BJ (cell line): ENCODE data around the gene POLG2. TPM values are rescaled to one million over a fixed set of nuclear protein-coding genes. Genes with fewer than 3 reads are reported as not detected.
"Not testable (repeated sequence)": the region's sequence is repeated elsewhere in the genome, so short reads cannot be mapped to it uniquely, and the experiment has no call there.

Source experiments
- CTCF ChIA-PET: fragments of 350-600 bp; formaldehyde crosslinking; extraction: SDS; loops from one replicate; lab custom pipeline; 2021; ENCODE audit warnings: antibody characterized with exemption, inconsistent platforms; lab: Yijun Ruan, JAX
- POLR2A ChIA-PET: fragments of 300-600 bp; sonication (Branson Sonifier 250); formaldehyde crosslinking; extraction: SDS; loops from one replicate; lab custom pipeline; 2021; ENCODE audit warnings: antibody characterized with exemption; lab: Charles Lee
- DNase-seq: peaks from one replicate; pipeline ENCODE4 v3.0.0-alpha.2; 2011; ENCODE audit warnings: low read depth
- H3K27me3 ChIP-seq: 2 replicates; pipeline ENCODE4 v1.6.0; 2011; ENCODE audit warnings: low read length; ENCODE audit not compliant: control insufficient read depth, insufficient read depth
- H3K36me3 ChIP-seq: 2 replicates; pipeline ENCODE4 v1.5.1; 2011; ENCODE audit warnings: low read length; ENCODE audit not compliant: control insufficient read depth, insufficient read depth
- H3K4me3 ChIP-seq: 2 replicates; pipeline ENCODE4 v1.5.1; 2011; ENCODE audit warnings: low read depth, mild to moderate bottlenecking, control low read depth, low read length
- polyA plus RNA-seq: library from polyadenylated mRNA; depleted of rRNA; stranded (reverse); fragments of >200 nt; gene quantifications from 2 replicates; pipeline ENCODE4 v1.2.3, GENCODE V29; 2011
- TF ChIP-seq, protein P1 (sequence below): IDR thresholded peaks from 2 replicates; pipeline ENCODE4 v1.5.1; 2011; ENCODE audit warnings: low read depth, mild to moderate bottlenecking, control low read depth, inconsistent platforms, low read length, moderate library complexity; ENCODE audit not compliant: insufficient read depth

The POLG2 gene
- polyA plus RNA-seq, 1 experiment = 4.5 TPM

DNA sequence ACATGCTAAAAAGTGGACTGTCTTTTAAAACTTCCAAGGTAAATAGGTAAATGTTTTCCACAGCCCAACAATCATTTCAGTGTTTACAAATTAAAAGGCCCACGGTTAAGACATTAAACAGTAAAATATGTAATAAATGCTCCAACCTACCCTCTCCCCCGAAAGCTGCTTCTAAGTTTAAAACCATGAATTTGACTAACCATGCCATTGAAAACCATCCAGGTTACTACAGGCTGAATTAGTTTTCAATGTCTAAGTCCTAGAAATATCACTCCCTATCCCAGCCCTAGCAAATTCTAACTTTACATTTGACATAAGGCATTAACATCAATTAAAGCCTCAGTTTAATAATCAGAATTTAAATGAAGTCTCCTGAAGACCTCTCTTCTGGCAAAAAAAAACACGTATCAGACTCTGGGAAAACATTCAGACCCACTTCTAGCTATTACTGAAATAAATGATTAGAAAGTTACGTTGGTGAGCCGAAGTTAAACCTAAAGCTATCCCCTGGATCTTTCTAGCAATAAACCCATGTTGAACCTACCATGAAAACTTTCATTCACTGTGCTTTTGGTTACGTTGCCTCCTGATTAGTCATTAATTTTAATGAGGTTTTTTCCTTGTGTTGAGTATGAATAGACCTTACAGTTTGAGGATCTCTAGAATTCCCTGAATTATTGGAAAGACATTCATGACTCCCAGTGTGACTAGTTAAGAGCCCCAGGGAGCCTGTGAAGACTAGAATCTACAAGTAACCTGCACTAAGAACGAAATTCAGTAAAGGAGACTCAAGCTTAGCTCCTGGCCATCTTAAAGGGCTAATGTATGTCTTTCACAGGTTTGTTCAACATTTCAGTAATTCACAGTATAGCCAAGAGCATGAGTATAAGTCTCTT, 1.7 kb upstream of the POLG2 start:
- H3K4me3 ChIP-seq = no peak overlapping the region
- no peaks in the 10 kb centered on the region for H3K27me3 ChIP-seq
- TF ChIP-seq, protein P1, sequence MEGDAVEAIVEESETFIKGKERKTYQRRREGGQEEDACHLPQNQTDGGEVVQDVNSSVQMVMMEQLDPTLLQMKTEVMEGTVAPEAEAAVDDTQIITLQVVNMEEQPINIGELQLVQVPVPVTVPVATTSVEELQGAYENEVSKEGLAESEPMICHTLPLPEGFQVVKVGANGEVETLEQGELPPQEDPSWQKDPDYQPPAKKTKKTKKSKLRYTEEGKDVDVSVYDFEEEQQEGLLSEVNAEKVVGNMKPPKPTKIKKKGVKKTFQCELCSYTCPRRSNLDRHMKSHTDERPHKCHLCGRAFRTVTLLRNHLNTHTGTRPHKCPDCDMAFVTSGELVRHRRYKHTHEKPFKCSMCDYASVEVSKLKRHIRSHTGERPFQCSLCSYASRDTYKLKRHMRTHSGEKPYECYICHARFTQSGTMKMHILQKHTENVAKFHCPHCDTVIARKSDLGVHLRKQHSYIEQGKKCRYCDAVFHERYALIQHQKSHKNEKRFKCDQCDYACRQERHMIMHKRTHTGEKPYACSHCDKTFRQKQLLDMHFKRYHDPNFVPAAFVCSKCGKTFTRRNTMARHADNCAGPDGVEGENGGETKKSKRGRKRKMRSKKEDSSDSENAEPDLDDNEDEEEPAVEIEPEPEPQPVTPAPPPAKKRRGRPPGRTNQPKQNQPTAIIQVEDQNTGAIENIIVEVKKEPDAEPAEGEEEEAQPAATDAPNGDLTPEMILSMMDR = no peak
- POLR2A ChIA-PET = interaction anchor here (0.7 kb wide), 1 partner anchor 47 kb away, joined by 3 read pairs; no protein-coding TSS in a partner anchor
- peaks cover 34% of the 10 kb centered on the region for H3K36me3 ChIP-seq
- DNase-seq = no peak
- CTCF ChIA-PET = interaction anchor here (0.6 to 11.2 kb wide), 3 partner anchors 9 to 194 kb away, joined by 4 to 220 read pairs (median 4); no protein-coding TSS in a partner anchor

DNA sequence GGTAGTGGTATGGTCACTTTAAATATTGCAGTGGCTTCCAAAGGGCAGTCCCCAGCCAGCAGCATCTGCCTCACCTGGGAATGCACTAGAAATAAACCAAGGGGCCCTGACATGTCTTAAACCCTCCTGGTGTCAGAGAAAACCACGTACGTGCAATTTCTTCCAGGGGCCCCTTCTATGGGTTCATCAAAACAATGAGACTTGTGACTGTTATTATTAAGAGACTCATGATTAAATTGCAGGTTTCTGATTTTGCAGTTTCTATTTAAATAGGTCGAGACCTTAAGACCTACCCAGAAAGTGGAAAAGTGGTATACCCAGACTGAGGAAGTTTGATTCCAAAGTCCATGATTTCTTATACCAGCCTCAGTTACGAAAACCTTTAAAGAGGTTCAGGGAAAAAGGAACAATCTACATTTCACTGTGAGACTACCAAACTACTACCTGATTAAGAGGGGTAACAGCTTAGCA, 746 bp upstream of the POLG2 start:
- TF ChIP-seq, protein P1 = no peak
- CTCF ChIA-PET = interaction anchor here (0.8 to 11.2 kb wide), 6 partner anchors 8 to 152 kb away, joined by 3 to 220 read pairs (median 6); no protein-coding TSS in a partner anchor
- no peak for DNase-seq
- Histone ChIP-seq H3K4me3 (peak overlapping the region; percentile 74), H3K27me3 (no peaks in the 10 kb centered on the region), H3K36me3 (peaks cover 27% of the 10 kb centered on the region)
- POLR2A ChIA-PET = interaction anchor here (0.6 to 1.4 kb wide), 3 partner anchors 9 to 138 kb away, joined by 3 to 6 read pairs (median 3); partner anchors contain the start of gene CEP95

DNA sequence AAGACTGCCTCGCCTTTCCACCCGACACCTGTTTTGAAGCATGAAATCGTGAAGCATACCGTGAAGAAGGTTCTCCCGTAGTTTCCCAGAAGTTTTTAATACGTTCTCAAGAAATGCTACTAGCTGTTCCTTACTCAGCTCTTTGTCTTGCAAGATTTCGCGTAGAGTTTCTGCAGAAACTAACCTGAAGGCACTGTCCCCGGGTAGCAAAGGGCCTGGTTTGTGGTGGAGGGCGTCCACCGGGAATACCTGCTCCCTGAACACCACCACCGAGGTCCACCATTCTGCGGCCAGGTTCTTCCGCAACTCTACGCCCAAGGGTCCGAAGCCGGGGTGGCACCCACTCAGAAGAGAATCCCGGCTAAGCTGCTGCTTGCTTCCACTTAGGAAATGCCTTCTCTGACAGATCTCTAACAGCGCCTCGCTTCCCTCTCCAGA, 487 bp downstream of the POLG2 start:
- TF ChIP-seq, protein P1 = no peak
- H3K36me3 ChIP-seq = peaks cover 18% of the 10 kb centered on the region
- H3K27me3 ChIP-seq = no peaks in the 10 kb centered on the region
- ChIA-PET POLR2A (interaction anchor here (1.1 to 1.4 kb wide), 2 partner anchors 9 to 10 kb away, joined by 3 to 5 read pairs; partner anchors contain the start of gene CEP95), CTCF (interaction anchor here (0.9 to 11.2 kb wide), 8 partner anchors 9 to 153 kb away, joined by 3 to 220 read pairs (median 4); no protein-coding TSS in a partner anchor)
- DNase-seq = no peak
- H3K4me3 ChIP-seq = peak overlapping the region; percentile 74

DNA sequence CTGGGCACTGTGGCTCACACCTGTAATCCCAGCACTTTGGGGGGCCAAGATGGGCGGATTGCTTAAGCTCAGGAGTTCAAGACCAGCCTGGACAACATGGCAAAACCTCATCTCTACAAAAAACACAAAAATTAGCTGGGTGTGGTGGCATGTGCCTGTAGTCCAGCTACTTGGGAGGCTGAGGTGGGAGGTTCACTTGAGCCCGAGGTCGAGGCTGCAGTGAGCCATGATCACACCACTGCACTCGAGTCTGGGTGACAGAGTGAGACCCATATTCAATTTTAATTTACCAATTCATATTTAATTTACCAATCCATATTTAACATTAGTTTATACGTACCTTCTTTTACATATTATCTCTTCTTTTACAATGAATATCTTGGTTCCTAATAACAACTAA, 1.6 kb downstream of the POLG2 start:
- DNase-seq, H3K36me3 ChIP-seq, H3K27me3 ChIP-seq, POLR2A ChIA-PET, H3K4me3 ChIP-seq: not testable (repeated sequence)
- CTCF ChIA-PET = interaction anchor here (0.6 to 11.2 kb wide), 2 partner anchors 71 to 184 kb away, joined by 3 to 220 read pairs; no protein-coding TSS in a partner anchor

DNA sequence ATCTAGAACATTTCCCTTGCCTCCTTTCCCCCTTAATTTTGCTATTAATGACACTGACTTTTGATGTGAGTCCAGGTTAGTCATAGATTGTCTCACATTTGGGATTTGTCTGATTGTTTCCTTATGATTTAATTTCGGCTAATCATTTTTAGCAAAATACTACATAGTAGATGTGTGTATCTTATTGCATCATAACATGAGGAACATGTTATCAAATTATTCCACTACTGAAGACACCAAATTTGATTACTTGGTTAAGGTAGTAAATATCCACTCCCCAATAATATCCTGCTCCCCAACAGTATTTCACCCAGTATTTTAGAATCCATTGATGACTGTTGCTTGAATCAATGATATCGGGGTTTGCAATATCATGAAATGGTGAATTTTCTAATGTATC, 2.7 kb downstream of the POLG2 start:
- H3K27me3 ChIP-seq = no peaks in the 10 kb centered on the region
- H3K36me3 ChIP-seq = peaks cover 3% of the 10 kb centered on the region; the same call in 1 of the 2 replicates
- TF ChIP-seq, protein P1 = no peak
- ChIA-PET POLR2A (no interaction called here), CTCF (interaction anchor here (11.2 kb wide), 1 partner anchor 69 kb away, joined by 220 read pairs; no protein-coding TSS in a partner anchor)
- no peak overlapping the region for H3K4me3 ChIP-seq
- no peak for DNase-seq
